H1 (cell line): ENCODE results near the gene ANKRD13C. TPM values are rescaled to one million over a fixed set of nuclear protein-coding genes. Genes with fewer than 3 reads are reported as not detected.

Experiments used
- CTCF ChIA-PET: fragments of 300-600 bp; sonication (Branson Sonifier 250); formaldehyde crosslinking; loops from one replicate; lab custom pipeline; 2021; ENCODE audit not compliant: partially characterized antibody; lab: Charles Lee
- POLR2A ChIA-PET: fragments of 300-600 bp; sonication (Branson Sonifier 250); formaldehyde crosslinking; loops from one replicate; lab custom pipeline; 2021; ENCODE audit warnings: inconsistent platforms; ENCODE audit not compliant: partially characterized antibody; lab: Charles Lee
- DNase-seq, 2 experiments: peaks; one replicate each; pipeline versions ENCODE4 v3.0.0 to v3.0.0-alpha.2; 2010 to 2022; ENCODE audit warnings: low spot score in 2 of 2, low read depth in 1 of 2, mixed read lengths in 1 of 2
- FAIRE-seq: peaks from 2 replicates; lab custom pipeline; 2011; peaks lifted over from hg19 to GRCh38; lab: Jason Lieb, UNC
- H2AFZ ChIP-seq: 2 replicates; pipeline ENCODE4 v1.8.1; 2012; ENCODE audit warnings: low read length, inconsistent platforms
- H2AK5ac ChIP-seq: 2 replicates; pipeline ENCODE4 v1.6.1; 2013; ENCODE audit warnings: low read depth, low read length
- H2BK120ac ChIP-seq: replicated peaks from 2 replicates; pipeline ENCODE3; 2013; ENCODE audit warnings: low read depth, low read length, inconsistent platforms
- H2BK12ac ChIP-seq: 2 replicates; pipeline ENCODE4 v1.6.1; 2013; ENCODE audit warnings: low read depth, low read length
- H2BK15ac ChIP-seq: 2 replicates; pipeline ENCODE4 v1.6.1; 2013; ENCODE audit warnings: low read length
- H2BK20ac ChIP-seq: 2 replicates; pipeline ENCODE4 v1.6.1; 2013; ENCODE audit warnings: low read length
- H2BK5ac ChIP-seq: 2 replicates; pipeline ENCODE4 v1.6.1; 2013; ENCODE audit warnings: low read depth, low read length
- H3K14ac ChIP-seq: 2 replicates; pipeline ENCODE4 v1.6.1; 2013; ENCODE audit warnings: inconsistent platforms; ENCODE audit not compliant: insufficient read length
- H3K18ac ChIP-seq: 2 replicates; pipeline ENCODE4 v1.6.1; 2013; ENCODE audit warnings: low read length; ENCODE audit errors: extremely low read depth
- H3K23ac ChIP-seq: 2 replicates; pipeline ENCODE4 v1.6.1; 2013; ENCODE audit warnings: inconsistent platforms; ENCODE audit not compliant: insufficient read length
- H3K23me2 ChIP-seq: 2 replicates; pipeline ENCODE4 v1.6.1; 2013; ENCODE audit warnings: low read depth, low read length
- H3K27ac ChIP-seq: 2 replicates; pipeline ENCODE4 v1.6.1; 2011; ENCODE audit warnings: low read depth, low read length, inconsistent platforms
- H3K27me3 ChIP-seq, 4 experiments: replicated peaks in 1 of 4; 1 replicate in 1 of 4; 2 replicates in 3 of 4; pipeline versions ENCODE4 v1.6.1 to v1.8.1; 2011 to 2013; ENCODE audit warnings: low read length in 3 of 4, mild to moderate bottlenecking in 3 of 4, inconsistent platforms in 2 of 4, mixed read lengths in 2 of 4, moderate library complexity in 1 of 4; ENCODE audit not compliant: control insufficient read depth in 3 of 4, insufficient read depth in 3 of 4; ENCODE audit errors: extremely low read depth in 1 of 4
- H3K36me3 ChIP-seq, 4 experiments: 2 replicates each; pipeline versions ENCODE4 v1.6.1 to v1.8.1; 2011 to 2013; ENCODE audit warnings: mild to moderate bottlenecking in 4 of 4, low read length in 3 of 4, moderate library complexity in 2 of 4, control low read depth in 1 of 4, inconsistent platforms in 1 of 4; ENCODE audit not compliant: insufficient read depth in 4 of 4, control insufficient read depth in 2 of 4
- H3K4ac ChIP-seq: replicated peaks from 2 replicates; pipeline ENCODE3; 2013; ENCODE audit warnings: low read length, low read depth, mixed read lengths, inconsistent platforms; ENCODE audit not compliant: insufficient read length
- H3K4me1 ChIP-seq, 4 experiments: replicated peaks in 1 of 4; 1 replicate in 1 of 4; 2 replicates in 3 of 4; pipeline versions ENCODE4 v1.6.1 to v1.8.1; 2011 to 2013; ENCODE audit warnings: low read length in 3 of 4, inconsistent platforms in 2 of 4, mixed read lengths in 1 of 4; ENCODE audit not compliant: insufficient read depth in 4 of 4, control insufficient read depth in 3 of 4
- H3K4me2 ChIP-seq, 2 experiments: 2 replicates each; pipeline versions ENCODE4 v1.6.1 to v1.8.1; 2011 to 2013; ENCODE audit warnings: low read depth in 2 of 2, low read length in 2 of 2, control low read depth in 1 of 2, inconsistent platforms in 1 of 2, mild to moderate bottlenecking in 1 of 2; ENCODE audit not compliant: insufficient read depth in 1 of 2
- H3K4me3 ChIP-seq, 4 experiments: fragments of 200-600, 300-600 bp in 1 of 4; sonication (generic), shearing (Covaris generic), sonication (Bioruptor Twin) in 1 of 4; 2 replicates each; pipeline versions ENCODE4 v1.5.1 to v1.8.1; 2011 to 2016; ENCODE audit warnings: low read length in 4 of 4, low read depth in 3 of 4, control low read depth in 2 of 4, inconsistent platforms in 2 of 4, mild to moderate bottlenecking in 2 of 4, mixed read lengths in 1 of 4, moderate library complexity in 1 of 4; ENCODE audit not compliant: insufficient read depth in 2 of 4; ENCODE audit errors: extremely low read depth in 1 of 4
- H3K56ac ChIP-seq: replicated peaks from 2 replicates; pipeline ENCODE3; 2013; ENCODE audit warnings: low read depth, mild to moderate bottlenecking, mixed read lengths, low read length, inconsistent platforms; ENCODE audit not compliant: insufficient read length
- H3K79me1 ChIP-seq: 2 replicates; pipeline ENCODE4 v1.6.1; 2013; ENCODE audit warnings: low read depth, low read length, control low read depth
- H3K79me2 ChIP-seq, 2 experiments: 2 replicates each; pipeline versions ENCODE4 v1.6.1 to v1.8.1; 2012 to 2013; ENCODE audit warnings: low read length in 2 of 2, mild to moderate bottlenecking in 2 of 2, inconsistent platforms in 1 of 2; ENCODE audit not compliant: insufficient read depth in 2 of 2, control insufficient read depth in 1 of 2
- H3K9ac ChIP-seq, 4 experiments: replicated peaks in 1 of 4; 1 replicate in 1 of 4; 2 replicates in 3 of 4; pipeline versions ENCODE4 v1.6.1 to v1.8.1; 2011 to 2013; ENCODE audit warnings: low read depth in 3 of 4, low read length in 3 of 4, control low read depth in 2 of 4, mild to moderate bottlenecking in 2 of 4, moderate library complexity in 2 of 4, inconsistent platforms in 1 of 4; ENCODE audit errors: extremely low read depth in 1 of 4
- H3K9me3 ChIP-seq, 2 experiments: 2 replicates each; pipeline versions ENCODE4 v1.6.1 to v1.8.1; 2012 to 2013; ENCODE audit warnings: mild to moderate bottlenecking in 2 of 2, moderate library complexity in 2 of 2, control low read depth in 1 of 2, inconsistent platforms in 1 of 2, low read depth in 1 of 2, low read length in 1 of 2, mixed read lengths in 1 of 2; ENCODE audit not compliant: insufficient read depth in 2 of 2
- H4K20me1 ChIP-seq, 2 experiments: replicated peaks in 1 of 2; 2 replicates each; pipeline versions ENCODE3 to v1.8.1; 2011 to 2013; ENCODE audit warnings: inconsistent platforms in 2 of 2, low read length in 2 of 2, mild to moderate bottlenecking in 1 of 2; ENCODE audit not compliant: insufficient read depth in 2 of 2, control insufficient read depth in 1 of 2
- H4K5ac ChIP-seq: 2 replicates; pipeline ENCODE4 v1.6.1; 2013; ENCODE audit warnings: low read length, low read depth, mixed read lengths, inconsistent platforms; ENCODE audit not compliant: insufficient read length
- H4K8ac ChIP-seq: 2 replicates; pipeline ENCODE4 v1.8.0; 2013; ENCODE audit warnings: mild to moderate bottlenecking, moderate library complexity, low read length, inconsistent platforms; ENCODE audit not compliant: insufficient read depth; ENCODE audit errors: extremely low read depth
- H4K91ac ChIP-seq: replicated peaks from 2 replicates; pipeline ENCODE3; 2013; ENCODE audit warnings: low read length, mixed read lengths, inconsistent platforms; ENCODE audit not compliant: insufficient read length
- BACH1 ChIP-seq: IDR thresholded peaks from 2 replicates; pipeline ENCODE4 v1.6.1; 2012; ENCODE audit warnings: low read length, improper control_type of control experiment
- BRCA1 ChIP-seq: IDR thresholded peaks from 2 replicates; pipeline ENCODE4 v1.6.1; 2012; ENCODE audit warnings: low read depth, low read length, improper control_type of control experiment
- CBX8 ChIP-seq: fragments of 300-800, 300-1000 bp; sonication (generic); IDR thresholded peaks from 2 replicates; pipeline ENCODE4 v1.7.1; 2016; ENCODE audit warnings: low read depth, low read length, borderline replicate concordance
- CTBP2 ChIP-seq: IDR thresholded peaks from 2 replicates; pipeline ENCODE4 v1.7.0; 2011; ENCODE audit warnings: borderline replicate concordance, mild to moderate bottlenecking, moderate library complexity, mixed read lengths, low read length; ENCODE audit not compliant: insufficient read depth, insufficient read length
- NRF1 ChIP-seq: IDR thresholded peaks from 2 replicates; pipeline ENCODE4 v1.6.1; 2011; ENCODE audit warnings: mild to moderate bottlenecking, low read depth, low read length, improper control_type of control experiment
- POLR2A ChIP-seq, 2 experiments: IDR thresholded peaks; 1 replicate in 1 of 2; 2 replicates in 1 of 2; pipeline ENCODE4 v1.6.1; 2011; ENCODE audit warnings: low read depth in 2 of 2, low read length in 2 of 2, mild to moderate bottlenecking in 2 of 2; ENCODE audit errors: control extremely low read depth in 1 of 2
- POLR2AphosphoS5 ChIP-seq: IDR thresholded peaks from 2 replicates; pipeline ENCODE4 v1.6.1; 2011; ENCODE audit warnings: low read depth, low read length
- SAP30 ChIP-seq: fragments of 300-600 bp; sonication (generic); IDR thresholded peaks from 2 replicates; pipeline ENCODE4 v1.7.1; 2012; ENCODE audit warnings: low read length, moderate library complexity, mild to moderate bottlenecking, inconsistent platforms; ENCODE audit not compliant: insufficient read depth, insufficient replicate concordance
- ZNF274 ChIP-seq: IDR thresholded peaks from 2 replicates; pipeline ENCODE4 v1.7.0; 2012; ENCODE audit warnings: low read length, borderline replicate concordance; ENCODE audit errors: extremely low read depth
- polyA plus RNA-seq, 7 experiments: library from polyadenylated mRNA; depleted of rRNA in 3 of 7; stranded (reverse) in 5 of 7; unstranded in 2 of 7; fragments of >200 nt in 5 of 7; fragments of 200-250 nt in 2 of 7; gene quantifications; 1 replicate in 5 of 7; 2 replicates in 1 of 7; 4 replicates in 1 of 7; pipeline versions ENCODE4 v1.2.1 to v1.2.3, GENCODE V29; 2011 to 2013; ENCODE audit warnings: missing spikeins in 2 of 7, mixed read lengths in 2 of 7
- total RNA-seq: library from RNA; stranded (reverse); fragmentation: NEBNext Ultra II Directional; extraction: Animal tissue kit (Norgen Biotek cat#: 25700); gene quantifications from 2 replicates; pipeline ENCODE4 v1.2.1, GENCODE V29; 2021
- TF ChIP-seq, protein P1 (sequence below): IDR thresholded peaks from 2 replicates; pipeline ENCODE4 v1.6.1; 2012; ENCODE audit warnings: low read length, inconsistent platforms

The ANKRD13C gene
- total and polyA plus RNA-seq, 2 of the 8 experiments (the other 6 are each of a cell fraction or from before 2014, with no cell fraction given), result 4.8 to 21.7 TPM

DNA sequence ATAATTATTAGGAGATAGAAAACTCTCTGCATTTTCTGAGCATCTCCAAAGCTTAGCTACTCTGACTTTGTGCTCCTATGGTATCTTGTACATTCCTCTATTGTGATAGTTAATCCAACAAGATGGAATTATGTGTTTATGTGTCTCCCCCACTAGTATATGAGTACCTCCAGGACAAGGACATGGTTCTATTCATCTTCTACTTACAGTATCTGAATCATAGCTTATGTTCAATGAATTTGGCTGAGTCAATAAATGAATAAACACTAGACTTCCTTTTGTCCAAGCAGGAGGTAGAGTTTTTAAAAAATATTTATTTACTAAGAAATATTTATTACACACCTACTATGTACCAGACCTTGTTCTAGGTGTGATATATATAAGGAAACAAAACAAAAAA, 38.1 kb upstream of the ANKRD13C start:
- H3K56ac ChIP-seq, result no peak overlapping the region
- H3K9ac ChIP-seq, result no peak overlapping the region
- ChIA-PET POLR2A (interaction anchor here (1.5 to 6.9 kb wide), 2 partner anchors 19 to 38 kb away, joined by 4 to 50 read pairs; partner anchors contain the start of genes ANKRD13C and CTH), CTCF (interaction anchor here (0.6 kb wide), 1 partner anchor 77 kb away, joined by 3 read pairs; no protein-coding TSS in a partner anchor)
- H3K4ac ChIP-seq, result no peak overlapping the region
- H4K8ac ChIP-seq, result no peak overlapping the region
- H2BK5ac ChIP-seq, result no peak overlapping the region
- no peak overlapping the region for H2AK5ac ChIP-seq
- H3K27me3 ChIP-seq, result no peaks in the 10 kb centered on the region
- H3K36me3 ChIP-seq, result no peaks in the 10 kb centered on the region
- H2AFZ ChIP-seq, result no peak overlapping the region
- no peaks in the 10 kb centered on the region for H3K4me1 ChIP-seq
- H4K5ac ChIP-seq, result no peak overlapping the region
- FAIRE-seq, result no peak
- no peaks in the 10 kb centered on the region for H3K79me1 ChIP-seq
- no peak overlapping the region for H3K14ac ChIP-seq
- no peaks in the 10 kb centered on the region for H3K79me2 ChIP-seq
- no peak overlapping the region for H3K18ac ChIP-seq
- no peaks in the 10 kb centered on the region for H3K9me3 ChIP-seq
- no peak overlapping the region for H2BK15ac ChIP-seq
- H4K20me1 ChIP-seq, result no peaks in the 10 kb centered on the region
- H3K23ac ChIP-seq, result no peak overlapping the region
- no peak overlapping the region for H4K91ac ChIP-seq
- no peak for TF ChIP-seq CBX8
- no peak for TF ChIP-seq POLR2AphosphoS5
- no peak for TF ChIP-seq BRCA1
- no peak for TF ChIP-seq NRF1
- TF ChIP-seq, protein P1, sequence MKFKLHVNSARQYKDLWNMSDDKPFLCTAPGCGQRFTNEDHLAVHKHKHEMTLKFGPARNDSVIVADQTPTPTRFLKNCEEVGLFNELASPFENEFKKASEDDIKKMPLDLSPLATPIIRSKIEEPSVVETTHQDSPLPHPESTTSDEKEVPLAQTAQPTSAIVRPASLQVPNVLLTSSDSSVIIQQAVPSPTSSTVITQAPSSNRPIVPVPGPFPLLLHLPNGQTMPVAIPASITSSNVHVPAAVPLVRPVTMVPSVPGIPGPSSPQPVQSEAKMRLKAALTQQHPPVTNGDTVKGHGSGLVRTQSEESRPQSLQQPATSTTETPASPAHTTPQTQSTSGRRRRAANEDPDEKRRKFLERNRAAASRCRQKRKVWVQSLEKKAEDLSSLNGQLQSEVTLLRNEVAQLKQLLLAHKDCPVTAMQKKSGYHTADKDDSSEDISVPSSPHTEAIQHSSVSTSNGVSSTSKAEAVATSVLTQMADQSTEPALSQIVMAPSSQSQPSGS, result no peak
- no peak for TF ChIP-seq ZNF274
- TF ChIP-seq SAP30, result no peak
- no peak for TF ChIP-seq POLR2A (IDR thresholded peaks at IDR 0.05; ENCODE audit: control extremely low read depth in 1 of 2, low read depth in 2 of 2, low read length in 2 of 2)
- no peak for TF ChIP-seq BACH1
- TF ChIP-seq CTBP2, result no peak
- TF ChIP-seq, all 59 proteins: peak for 0
- Histone ChIP-seq H2BK20ac (no peak overlapping the region), H2BK120ac (no peak overlapping the region), H3K4me3 (no peak overlapping the region), H2BK12ac (no peak overlapping the region), H3K27ac (no peak overlapping the region), H3K4me2 (no peak overlapping the region), H3K23me2 (no peaks in the 10 kb centered on the region)
- no peak for DNase-seq
